Tibial nerve (tissue), 3 donors: ENCODE measurements around the gene HNRNPLL.

ENCODE experiments used
- CTCF ChIP-seq, 5 experiments: fragments of 200-600 bp in 3 of 5; fragments of 450-650 bp in 2 of 5; sonication (generic) in 3 of 5; IDR thresholded peaks; one replicate each; pipeline ENCODE4 v1.5.1; 2016 to 2019; ENCODE audit warnings: antibody characterized with exemption in 5 of 5, mild to moderate bottlenecking in 3 of 5, moderate library complexity in 2 of 5
- POLR2A ChIP-seq, 2 donors: fragments of 450-650 bp; IDR thresholded peaks; one replicate each; pipeline ENCODE4 v1.6.1; 2017; ENCODE audit warnings: antibody characterized with exemption in 2 of 2, mild to moderate bottlenecking in 2 of 2, moderate library complexity in 2 of 2

- no peak for TF ChIP-seq POLR2A (IDR thresholded peaks at IDR 0.05)
- no peak for TF ChIP-seq CTCF (IDR thresholded peaks at IDR 0.05)
Observed at GRCh38 chr2:38565333-38565732, 37.4 kb downstream of the HNRNPLL start.
